Measurements from ENCODE around the gene ARHGAP15.

- TF ChIP-seq CTCF (conservative IDR thresholded peaks at IDR 0.05 in 1 of 2, IDR thresholded peaks at IDR 0.05 in 1 of 2; ENCODE audit: low read depth in 1 of 2, low read length in 2 of 2) (no peak), EZH2 (IDR thresholded peaks at IDR 0.05; ENCODE audit: low read length, missing control alignments) (no peak)
These were observed 587.3 kb downstream of the ARHGAP15 start for GRCh38 chr2:143716522-143716921.

Measured in fibroblast of lung (primary cell).